Kidney (tissue), 14 donors: Measurements from ENCODE around the gene PDC. TPM values are rescaled to one million over a fixed set of nuclear protein-coding genes. Genes with fewer than 3 reads are reported as not detected.

Experiments used
- DNase-seq, 5 donors: peaks; one replicate each; pipeline ENCODE4 v3.0.0-alpha.2; 2013 to 2020
- FAIRE-seq: peaks from 2 replicates; lab custom pipeline; 2012; peaks lifted over from hg19 to GRCh38; lab: Jason Lieb, UNC
- H3K27ac ChIP-seq, 2 donors: one replicate each; pipeline ENCODE4 v1.7.0; 2013; ENCODE audit warnings: low read depth in 2 of 2, low read length in 2 of 2, inconsistent platforms in 1 of 2
- H3K27me3 ChIP-seq: one replicate; pipeline ENCODE4 v1.7.1; 2013; ENCODE audit warnings: low read length, inconsistent platforms; ENCODE audit not compliant: control insufficient read depth, insufficient read depth
- H3K36me3 ChIP-seq, 3 donors: one replicate each; pipeline versions ENCODE4 v1.7.0 to v1.7.1; 2013; ENCODE audit warnings: low read length in 3 of 3, control low read depth in 1 of 3, inconsistent platforms in 1 of 3; ENCODE audit not compliant: insufficient read depth in 3 of 3, control insufficient read depth in 2 of 3
- H3K4me1 ChIP-seq, 3 donors: one replicate each; pipeline versions ENCODE4 v1.7.0 to v1.7.1; 2013; ENCODE audit warnings: low read length in 3 of 3, inconsistent platforms in 1 of 3, low read depth in 1 of 3; ENCODE audit not compliant: control insufficient read depth in 2 of 3, insufficient read depth in 2 of 3
- H3K4me3 ChIP-seq, 3 donors: one replicate each; pipeline versions ENCODE4 v1.7.0 to v1.8.1; 2013; ENCODE audit warnings: low read length in 3 of 3, control low read depth in 1 of 3, inconsistent platforms in 1 of 3
- H3K9ac ChIP-seq, 3 donors: one replicate each; pipeline versions ENCODE4 v1.7.0 to v1.7.1; 2013; ENCODE audit warnings: low read length in 3 of 3, control low read depth in 1 of 3, inconsistent platforms in 1 of 3
- H3K9me3 ChIP-seq, 3 donors: one replicate each; pipeline versions ENCODE4 v1.7.0 to v1.7.1; 2013; ENCODE audit warnings: low read length in 3 of 3, control low read depth in 1 of 3, inconsistent platforms in 1 of 3; ENCODE audit not compliant: control insufficient read depth in 2 of 3, insufficient read depth in 1 of 3
- CTCF ChIP-seq: IDR thresholded peaks from 3 replicates; pipeline ENCODE4 v1.5.1; 2012; ENCODE audit warnings: mild to moderate bottlenecking, moderate library complexity, borderline replicate concordance; ENCODE audit not compliant: insufficient read depth; ENCODE audit errors: extremely low read depth
- intact Hi-C: fragments of 100-400 bp; cut with DNase I; formaldehyde crosslinking; loops from one replicate; pipeline ENCODE4 v1.11.1; 2022
- polyA plus RNA-seq: library from polyadenylated mRNA; stranded (reverse); fragments of 350-450 nt; fragmentation: Illumina TruSeq; extraction: RNeasy Lipid Tissue Mini Kit (QIAGEN cat#74804); gene quantifications from one replicate; pipeline ENCODE4 v1.2.3, GENCODE V29; 2014; ENCODE audit warnings: low read depth, low replicate concordance; ENCODE audit not compliant: insufficient read depth
- total RNA-seq: library from RNA; stranded (reverse); fragmentation: NEBNext Ultra II Directional; extraction: Animal tissue kit (Norgen Biotek cat#: 25700); gene quantifications from one replicate; pipeline ENCODE4 v1.2.1, GENCODE V29; 2021
- donor health status: control.
- donor health status: control.
- donor health status: control.
- donor health status: control.
- donor health status: control.
- donor health status: DM: yes; HTN: yes; CAD: no.
- donor health status: Normal renal cell carcinoma (clear cell type).

PDC gene
- total and polyA plus RNA-seq, 2 donors from 2014 or later: not detected

- no peak for FAIRE-seq
- Histone ChIP-seq H3K4me3 (no peak overlapping the region), H3K9me3 (peaks cover 0 to 8% (median 0%) of the 10 kb centered on the region in 3 donors), H3K36me3 (no peaks in the 10 kb centered on the region), H3K4me1 (no peaks in the 10 kb centered on the region), H3K27me3 (no peaks in the 10 kb centered on the region), H3K27ac (no peak overlapping the region), H3K9ac (no peak overlapping the region)
- TF ChIP-seq CTCF: no peak
- DNase-seq: no peak
- intact Hi-C loops: no loop called here
Measured at GRCh38 chr1:186500804-186501203, 39.9 kb upstream of the PDC start.

DNA sequence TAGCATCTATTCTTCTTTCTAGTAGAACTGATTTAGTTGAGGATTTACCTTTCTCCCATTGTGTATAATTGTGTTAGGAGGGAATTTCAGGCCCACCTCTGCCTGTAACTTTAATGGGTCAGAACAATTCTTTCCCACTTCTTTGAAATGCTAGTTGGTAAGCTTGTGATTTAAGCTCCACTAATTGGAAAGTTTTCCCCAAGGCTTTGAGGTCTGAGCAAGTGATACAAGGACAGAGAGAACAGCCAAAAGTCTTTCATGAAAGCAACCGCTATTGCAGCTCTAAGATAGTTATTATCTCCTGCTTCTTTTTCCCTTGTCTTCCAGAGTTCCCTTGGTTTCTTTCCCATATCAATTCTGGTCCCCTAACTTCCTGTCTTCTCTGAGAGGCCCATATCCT, 38.7 kb upstream of the PDC start:
- DNase-seq: no peak
- no peaks in the 10 kb centered on the region for H3K4me1 ChIP-seq
- no peaks in the 10 kb centered on the region for H3K36me3 ChIP-seq
- intact Hi-C loops: no loop called here
- FAIRE-seq: no peak
- no peak overlapping the region for H3K27ac ChIP-seq
- no peak for TF ChIP-seq CTCF
- no peak overlapping the region for H3K9ac ChIP-seq
- H3K9me3 ChIP-seq: no peaks in the 10 kb centered on the region
- H3K27me3 ChIP-seq: no peaks in the 10 kb centered on the region
- H3K4me3 ChIP-seq: no peak overlapping the region

- no peak for DNase-seq
- intact Hi-C loops: no loop called here
Measured at GRCh38 chr1:186498695-186499389, 37.9 kb upstream of the PDC start.

More at GRCh38 chr1:186498695-186499389, 37.9 kb upstream of the PDC start:
- H3K4me1 ChIP-seq: no peaks in the 10 kb centered on the region
- no peaks in the 10 kb centered on the region for H3K27me3 ChIP-seq
- no peak overlapping the region for H3K9ac ChIP-seq
- no peak for FAIRE-seq
- no peaks in the 10 kb centered on the region for H3K36me3 ChIP-seq
- H3K27ac ChIP-seq: no peak overlapping the region
- no peak for TF ChIP-seq CTCF
- no peaks in the 10 kb centered on the region for H3K9me3 ChIP-seq
- H3K4me3 ChIP-seq: no peak overlapping the region
